Measurements from ENCODE around the gene FAM20C. TPM values are rescaled to one million over a fixed set of nuclear protein-coding genes. Genes with fewer than 3 reads are reported as not detected.

Gene FAM20C
- total RNA-seq, 6 donors from 2014 or later: 17.7 to 53.7 (median 46.8) TPM

DNA sequence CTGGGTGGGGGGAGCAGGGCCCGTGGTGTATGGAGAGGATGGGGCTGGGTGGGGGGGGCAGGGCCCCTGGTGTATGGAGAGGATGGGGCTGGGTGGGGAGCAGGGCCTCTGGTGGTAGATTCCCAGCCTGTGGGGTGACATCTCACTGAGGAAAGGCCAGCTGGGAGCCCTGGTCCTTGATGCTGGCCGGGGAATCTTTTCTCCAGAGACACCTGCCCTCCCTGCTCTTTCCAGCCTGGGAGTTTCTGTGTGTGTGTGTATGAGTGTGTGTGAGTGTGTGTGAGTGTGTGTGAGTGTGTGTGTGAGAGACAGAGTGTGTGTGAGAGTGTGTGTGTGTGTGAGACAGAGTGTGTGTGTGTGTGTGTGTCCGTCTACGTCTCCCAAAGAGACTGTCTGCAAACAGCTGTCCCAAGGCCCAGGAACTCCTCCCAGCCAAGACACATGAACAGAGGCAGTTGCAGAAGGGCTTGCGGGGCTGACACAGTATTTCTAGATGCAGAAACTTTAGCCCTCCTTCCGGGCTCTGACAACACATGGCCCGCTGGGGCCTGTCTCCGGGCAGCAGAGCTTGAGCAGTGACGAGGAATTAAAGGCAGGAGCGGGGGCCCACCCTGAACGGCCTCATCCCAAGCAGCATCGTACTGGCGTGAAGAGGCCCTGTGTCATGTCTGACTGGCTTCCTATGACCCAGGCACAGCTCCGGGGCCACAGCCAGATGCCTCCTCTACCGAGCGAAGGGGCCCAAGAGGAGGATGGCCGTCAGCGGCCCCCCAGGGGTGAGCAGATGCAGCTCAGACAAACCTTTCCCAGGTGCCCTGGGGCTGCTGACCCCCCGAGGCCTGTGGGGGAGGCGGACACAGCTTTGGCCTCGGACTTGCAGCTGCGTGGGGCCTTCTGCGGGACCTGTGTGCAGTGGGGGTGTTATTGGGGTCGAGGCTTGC lies 24.3 kb downstream of the FAM20C start:
- no peak overlapping the region for H3K27ac ChIP-seq
- no peaks in the 10 kb centered on the region for H3K9me3 ChIP-seq
- H3K36me3 ChIP-seq: peaks cover 0 to 26% (median 8%) of the 10 kb centered on the region in 4 donors
- peak in 1 of 2 donors; percentile 67 for DNase-seq
- no peak overlapping the region for H3K4me3 ChIP-seq
- 79% methylated on average over 3 to 20 of the region's 24 CpGs for WGBS, 2 donors
- no peak for ATAC-seq (ENCODE audit: low FRiP score in 2 of 2)
- TF ChIP-seq POLR2AphosphoS5 (IDR thresholded peaks at IDR 0.05) (no peak), POLR2A (IDR thresholded peaks at IDR 0.05) (no peak), EP300 (IDR thresholded peaks at IDR 0.05) (no peak)
- TF ChIP-seq, protein P1, sequence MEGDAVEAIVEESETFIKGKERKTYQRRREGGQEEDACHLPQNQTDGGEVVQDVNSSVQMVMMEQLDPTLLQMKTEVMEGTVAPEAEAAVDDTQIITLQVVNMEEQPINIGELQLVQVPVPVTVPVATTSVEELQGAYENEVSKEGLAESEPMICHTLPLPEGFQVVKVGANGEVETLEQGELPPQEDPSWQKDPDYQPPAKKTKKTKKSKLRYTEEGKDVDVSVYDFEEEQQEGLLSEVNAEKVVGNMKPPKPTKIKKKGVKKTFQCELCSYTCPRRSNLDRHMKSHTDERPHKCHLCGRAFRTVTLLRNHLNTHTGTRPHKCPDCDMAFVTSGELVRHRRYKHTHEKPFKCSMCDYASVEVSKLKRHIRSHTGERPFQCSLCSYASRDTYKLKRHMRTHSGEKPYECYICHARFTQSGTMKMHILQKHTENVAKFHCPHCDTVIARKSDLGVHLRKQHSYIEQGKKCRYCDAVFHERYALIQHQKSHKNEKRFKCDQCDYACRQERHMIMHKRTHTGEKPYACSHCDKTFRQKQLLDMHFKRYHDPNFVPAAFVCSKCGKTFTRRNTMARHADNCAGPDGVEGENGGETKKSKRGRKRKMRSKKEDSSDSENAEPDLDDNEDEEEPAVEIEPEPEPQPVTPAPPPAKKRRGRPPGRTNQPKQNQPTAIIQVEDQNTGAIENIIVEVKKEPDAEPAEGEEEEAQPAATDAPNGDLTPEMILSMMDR (IDR thresholded peaks at IDR 0.05): no peak
- H3K4me1 ChIP-seq: peaks cover 7 to 22% (median 18%) of the 10 kb centered on the region in 4 donors
- H3K27me3 ChIP-seq: no peaks in the 10 kb centered on the region

DNA sequence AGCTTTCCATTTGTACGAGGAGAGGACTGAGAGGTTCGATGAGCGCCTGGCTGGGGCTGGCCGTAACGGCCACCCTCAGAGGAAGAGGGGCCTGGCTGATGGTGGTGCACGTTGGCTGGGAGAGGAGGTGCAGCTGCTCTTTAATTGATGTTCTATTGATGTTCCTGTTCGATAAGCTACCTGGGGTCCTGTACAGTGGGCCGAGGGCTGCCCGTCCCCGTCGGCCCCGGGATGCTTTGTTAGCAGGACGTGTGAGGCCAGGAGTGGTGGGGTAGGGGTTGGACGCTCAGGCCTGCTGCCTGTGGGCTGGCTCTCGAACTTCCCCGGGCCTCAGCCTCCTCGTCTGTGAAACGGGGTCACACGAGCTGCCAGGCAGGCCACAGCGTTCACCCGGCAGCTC lies 25.4 kb downstream of the FAM20C start:
- 90% methylated on average over 14 to 21 of the region's 21 CpGs for WGBS, 2 donors
- peaks cover 7 to 22% (median 18%) of the 10 kb centered on the region in 4 donors for H3K4me1 ChIP-seq
- no peak overlapping the region for H3K27ac ChIP-seq
- H3K36me3 ChIP-seq: peaks cover 0 to 21% (median 8%) of the 10 kb centered on the region in 4 donors
- H3K27me3 ChIP-seq: no peaks in the 10 kb centered on the region
- DNase-seq (peak in 1 of 2 donors; percentile 65), ATAC-seq (ENCODE audit: low FRiP score in 2 of 2) (no peak)
- TF ChIP-seq POLR2AphosphoS5 (IDR thresholded peaks at IDR 0.05): no peak
- no peak for TF ChIP-seq EP300 (IDR thresholded peaks at IDR 0.05)
- TF ChIP-seq, protein P1 (IDR thresholded peaks at IDR 0.05): no peak
- TF ChIP-seq POLR2A (IDR thresholded peaks at IDR 0.05): no peak
- H3K4me3 ChIP-seq: no peak overlapping the region
- H3K9me3 ChIP-seq: no peaks in the 10 kb centered on the region

DNA sequence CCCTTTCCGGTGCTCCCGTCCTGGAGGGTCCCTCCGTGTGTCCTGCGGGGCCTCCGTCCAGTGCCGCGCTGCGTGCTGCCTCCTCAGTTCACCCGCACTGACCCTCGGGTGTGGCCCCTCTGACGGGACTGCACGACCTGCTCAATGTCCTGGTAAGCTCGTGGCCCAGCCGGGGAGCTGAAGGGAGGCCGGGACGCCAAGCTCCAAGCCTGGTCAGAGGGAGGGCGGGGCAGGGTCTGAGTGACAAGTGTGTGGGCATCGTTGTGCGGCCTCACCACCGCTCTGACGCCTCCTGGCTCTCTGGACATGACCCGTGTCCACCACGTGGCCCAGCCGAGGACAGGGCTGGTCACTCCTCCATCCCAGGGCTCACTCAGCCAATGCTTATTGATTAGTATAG lies 25.9 kb downstream of the FAM20C start:
- peak in 1 of 2 donors; percentile 3 for ATAC-seq (ENCODE audit: low FRiP score in 2 of 2)
- H3K9me3 ChIP-seq: no peaks in the 10 kb centered on the region
- H3K4me3 ChIP-seq: no peak overlapping the region
- H3K27ac ChIP-seq: no peak overlapping the region
- H3K4me1 ChIP-seq: peaks cover 7 to 22% (median 18%) of the 10 kb centered on the region in 4 donors
- WGBS, 2 donors: 90 to 91% methylated on average over 2 to 24 of the region's 24 CpGs
- H3K27me3 ChIP-seq: no peaks in the 10 kb centered on the region
- peaks cover 0 to 21% (median 8%) of the 10 kb centered on the region in 4 donors for H3K36me3 ChIP-seq
- peak in 1 of 2 donors; percentile 82 for DNase-seq
- no peak for TF ChIP-seq POLR2A (IDR thresholded peaks at IDR 0.05)

DNA sequence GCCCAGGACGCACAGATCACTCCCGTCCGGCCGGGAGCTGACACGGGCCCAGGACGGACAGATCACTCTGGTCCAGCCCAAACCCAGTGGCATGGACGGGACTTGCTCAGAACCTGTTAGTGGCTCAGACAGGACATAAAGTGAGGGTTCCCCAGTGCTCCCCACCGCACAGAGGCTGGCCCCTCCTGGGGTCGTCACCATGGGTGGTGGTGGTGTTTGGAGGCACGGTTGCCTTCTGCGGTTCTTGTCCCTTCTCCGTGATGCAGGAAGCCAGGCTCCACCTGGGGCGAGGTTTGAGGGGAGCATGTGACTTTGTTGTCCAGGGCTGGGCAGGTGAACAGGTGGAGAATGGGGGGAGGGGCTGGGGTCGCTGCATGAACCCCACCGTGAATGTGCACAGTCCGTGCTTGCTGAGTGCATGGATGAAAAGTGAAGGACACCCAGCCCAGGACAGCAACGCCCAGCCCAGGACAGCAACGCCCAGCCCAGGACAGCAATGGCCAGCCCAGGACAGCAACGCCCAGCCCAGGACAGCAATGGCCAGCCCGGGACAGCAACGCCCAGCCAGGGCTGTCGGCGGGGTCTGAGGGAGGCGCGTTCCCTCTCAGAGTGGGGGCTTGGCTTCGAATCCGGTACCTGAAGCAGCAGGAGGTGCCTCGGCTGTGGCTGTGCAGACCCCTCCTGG lies 26.7 kb downstream of the FAM20C start:
- Histone ChIP-seq H3K4me3 (no peak overlapping the region), H3K9me3 (no peaks in the 10 kb centered on the region), H3K27ac (peak overlapping the region in 1 of 4 donors; percentile 2), H3K27me3 (no peaks in the 10 kb centered on the region), H3K4me1 (peaks cover 7 to 22% (median 18%) of the 10 kb centered on the region in 4 donors), H3K36me3 (peaks cover 0 to 25% (median 8%) of the 10 kb centered on the region in 4 donors)
- TF ChIP-seq POLR2AphosphoS5 (IDR thresholded peaks at IDR 0.05): no peak
- no peak for TF ChIP-seq POLR2A (IDR thresholded peaks at IDR 0.05)
- TF ChIP-seq, protein P1 (IDR thresholded peaks at IDR 0.05): no peak
- TF ChIP-seq EP300 (IDR thresholded peaks at IDR 0.05): no peak
- WGBS, 2 donors: 93 to 100% methylated on average over 8 to 28 of the region's 28 CpGs
- DNase-seq: peak in 1 of 2 donors; percentile 74
- no peak for ATAC-seq (ENCODE audit: low FRiP score in 2 of 2)

DNA sequence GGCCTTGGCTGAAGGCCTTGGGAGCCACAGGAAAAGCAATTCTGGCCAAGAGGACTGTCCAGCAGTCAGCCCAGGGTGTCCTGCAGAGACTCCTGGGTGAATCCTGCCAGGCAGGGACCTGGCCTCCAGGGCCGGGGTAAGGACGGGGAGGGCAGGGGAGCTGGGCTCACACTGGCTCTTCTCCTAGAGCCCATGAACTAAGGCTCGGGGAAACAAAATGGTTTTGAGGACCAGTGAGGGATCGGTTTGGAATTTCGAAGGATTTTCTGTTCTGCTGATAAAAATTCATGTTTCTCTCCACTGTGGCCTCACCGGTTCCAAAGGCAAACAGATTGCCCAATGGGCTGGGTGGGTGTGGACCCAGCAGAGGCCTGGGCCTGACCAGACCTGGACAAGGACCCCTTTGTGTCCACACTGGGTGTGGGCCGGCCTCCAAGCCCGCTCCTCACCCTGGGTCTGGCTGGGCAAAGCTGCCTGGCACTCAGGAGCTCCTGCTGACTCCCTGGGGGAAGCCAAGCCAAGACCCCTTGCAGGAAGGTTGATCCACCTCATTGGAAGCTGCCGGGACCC lies 27.3 kb downstream of the FAM20C start:
- ATAC-seq (ENCODE audit: low FRiP score in 2 of 2) (peak; percentile 35 to 38), DNase-seq (peak; percentile 77)
- no peaks in the 10 kb centered on the region for H3K9me3 ChIP-seq
- H3K36me3 ChIP-seq: peaks cover 0 to 25% (median 8%) of the 10 kb centered on the region in 4 donors
- 55 to 76% methylated on average over 6 to 9 of the region's 9 CpGs for WGBS, 2 donors
- H3K27me3 ChIP-seq: no peaks in the 10 kb centered on the region
- no peak overlapping the region for H3K4me3 ChIP-seq
- H3K27ac ChIP-seq: peak overlapping the region in 2 of 4 donors; percentile 2 to 5
- peaks cover 7 to 19% (median 15%) of the 10 kb centered on the region in 4 donors for H3K4me1 ChIP-seq
- no peak for TF ChIP-seq POLR2A (IDR thresholded peaks at IDR 0.05)
- TF ChIP-seq POLR2AphosphoS5 (IDR thresholded peaks at IDR 0.05): no peak
- TF ChIP-seq, protein P1 (IDR thresholded peaks at IDR 0.05): no peak
- TF ChIP-seq EP300 (IDR thresholded peaks at IDR 0.05): no peak

Measured in upper lobe of left lung (tissue), 6 donors.